Stimulated activated CD8-positive, alpha-beta memory T cell treated with anti-CD3 and anti-CD28 coated beads, Interleukin-2, amount 100 ng/mL, for 1 hour (primary cell): ENCODE data around the gene SNUPN.

Experiments used
- DNase-seq, 2 donors: peaks; one replicate each; pipeline ENCODE4 v3.0.0-alpha.2; 2020; ENCODE audit warnings: low read depth in 2 of 2

The SNUPN gene

DNA sequence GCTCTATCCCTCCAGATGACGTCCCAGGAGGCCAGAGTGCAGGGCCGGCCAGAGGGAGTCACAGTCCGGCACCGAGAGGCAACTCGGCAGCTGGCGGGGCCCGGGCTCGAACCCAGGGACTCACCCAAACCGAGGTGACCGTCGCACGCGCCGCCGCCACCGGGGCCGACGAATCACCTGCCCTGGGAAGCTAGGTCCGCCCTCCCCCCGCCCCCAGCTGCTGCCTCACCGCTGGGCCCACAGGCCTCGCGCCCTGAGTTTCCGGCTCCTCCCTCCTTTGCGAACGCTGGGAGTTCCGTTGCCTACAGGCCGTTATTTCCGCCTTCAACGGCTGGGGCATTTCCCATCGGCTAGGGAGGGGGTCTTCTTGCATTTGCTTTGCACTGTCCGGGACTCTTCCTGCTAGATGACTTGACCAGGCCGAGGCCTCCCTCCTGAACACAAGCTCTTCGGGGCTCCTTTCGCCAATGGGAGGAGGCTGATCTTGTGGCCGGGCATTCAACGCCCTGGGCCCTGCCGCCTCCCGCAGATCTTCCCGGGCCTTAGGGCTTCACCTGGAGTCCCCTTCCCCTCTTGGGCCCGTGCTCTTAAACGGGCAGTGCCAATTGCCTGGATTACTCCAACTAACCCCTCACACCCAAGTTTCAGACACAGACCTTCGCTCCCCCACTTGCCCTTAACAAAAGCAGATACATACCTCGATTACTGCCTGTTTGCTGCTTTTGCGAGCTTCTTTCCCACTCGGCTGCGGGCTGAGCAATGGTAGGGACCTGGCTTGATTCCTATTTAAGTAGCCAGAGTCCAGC is at the start of gene SNUPN:
TSS of gene SNUPN (minus strand) at position 184 of the 806 bp plus-strand sequence. CDS start 4,674 bp downstream, outside the sequence.
- DNase-seq, result peak; percentile 81 to 87

DNA sequence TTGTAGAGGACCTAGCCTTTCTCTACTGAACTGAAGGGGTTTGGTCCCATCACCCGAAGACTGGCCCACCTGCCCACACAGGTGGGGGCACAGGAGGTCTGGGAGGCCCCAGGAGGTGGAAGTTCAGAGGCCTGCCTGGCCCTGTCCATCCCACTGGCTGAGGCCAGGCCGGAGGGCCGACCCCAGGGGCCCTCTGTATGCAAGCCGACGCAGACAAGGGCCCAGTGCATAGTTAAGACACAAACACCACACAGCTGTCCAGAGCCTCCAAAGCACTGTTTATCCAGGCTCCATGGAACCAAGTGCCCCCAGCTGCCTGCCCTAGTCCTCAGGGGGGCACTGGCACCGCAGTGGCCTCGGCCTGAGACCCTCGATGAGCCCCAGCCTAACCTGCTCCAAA is 48.8 kb upstream of the SNUPN start:
- no peak for DNase-seq

DNA sequence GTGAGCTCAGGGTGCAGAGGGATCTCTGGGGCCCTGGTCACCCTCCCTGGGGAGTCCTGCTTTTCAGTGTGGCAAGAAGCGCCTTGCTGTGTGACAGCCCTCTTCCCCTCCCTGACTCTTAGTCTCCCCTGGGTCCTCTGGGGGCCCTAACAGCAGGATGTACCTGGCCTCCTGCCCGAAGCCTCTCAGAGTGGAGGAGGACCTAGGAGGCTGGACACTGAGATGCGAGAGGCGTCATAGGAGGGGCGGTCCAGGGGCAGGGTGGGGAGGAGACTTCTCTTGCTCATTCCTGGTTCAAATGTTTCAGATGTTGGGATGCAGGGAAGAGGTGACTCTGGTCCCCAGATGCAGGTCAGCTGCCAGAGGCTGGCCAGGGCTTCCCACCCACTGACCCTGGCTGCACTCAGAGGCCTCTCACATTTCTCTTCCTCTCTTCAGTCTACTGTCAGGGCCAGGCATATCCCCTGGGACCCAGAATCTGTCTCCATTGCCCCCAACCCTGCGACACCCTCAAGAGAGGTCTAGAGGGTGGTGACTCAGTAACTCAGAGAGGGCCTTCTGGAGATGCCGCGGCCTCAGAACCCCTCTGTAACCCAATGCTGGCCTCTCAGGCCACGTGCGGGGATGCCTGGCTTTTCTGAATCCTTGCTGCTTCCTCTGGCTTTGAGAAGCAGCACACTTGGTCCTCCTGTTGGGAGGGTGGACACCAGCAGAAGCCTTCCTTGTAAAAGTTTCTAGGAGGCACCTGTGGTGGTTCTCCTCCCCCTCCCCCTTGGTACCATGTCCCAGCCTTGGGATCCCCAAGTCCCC is 48.1 kb upstream of the SNUPN start:
- DNase-seq, result no peak

DNA sequence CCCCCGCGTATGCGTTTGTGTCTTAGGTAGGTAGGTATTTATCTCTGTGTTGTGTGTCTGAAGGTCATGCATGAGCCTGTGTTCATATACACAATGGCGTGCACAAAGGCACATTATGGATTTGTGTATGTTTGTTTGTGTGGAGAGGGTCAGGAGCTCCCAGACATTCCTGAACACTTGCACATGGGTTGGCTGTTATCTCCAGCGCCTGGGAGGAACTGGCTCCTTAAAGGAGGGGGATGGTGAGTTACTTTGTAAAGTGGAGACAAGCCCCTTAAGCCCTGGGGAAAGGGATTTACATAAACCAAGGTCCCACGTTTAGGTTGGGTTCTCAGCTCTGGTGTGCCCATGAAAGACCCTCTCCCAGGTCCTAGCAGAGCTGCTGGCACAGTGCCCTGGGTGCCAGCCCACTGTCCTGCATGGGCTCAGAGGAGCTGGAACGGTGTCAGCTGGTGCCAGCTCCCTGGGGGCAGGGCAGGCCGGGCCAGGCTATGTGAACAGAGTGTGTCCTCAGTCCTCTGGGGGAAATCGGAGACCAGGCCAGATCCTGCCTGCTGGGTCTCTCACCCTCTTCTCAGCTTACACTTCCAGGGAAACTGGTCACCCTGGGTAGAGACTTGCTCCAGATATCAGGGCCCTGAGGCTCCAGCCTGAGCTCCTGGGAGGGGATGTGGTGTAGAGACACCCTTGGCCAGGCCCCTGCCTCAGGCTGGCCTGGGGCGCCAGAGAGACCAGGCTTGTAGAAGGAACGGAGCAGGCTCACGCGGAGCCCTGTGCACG is 47.3 kb upstream of the SNUPN start:
- no peak for DNase-seq

DNA sequence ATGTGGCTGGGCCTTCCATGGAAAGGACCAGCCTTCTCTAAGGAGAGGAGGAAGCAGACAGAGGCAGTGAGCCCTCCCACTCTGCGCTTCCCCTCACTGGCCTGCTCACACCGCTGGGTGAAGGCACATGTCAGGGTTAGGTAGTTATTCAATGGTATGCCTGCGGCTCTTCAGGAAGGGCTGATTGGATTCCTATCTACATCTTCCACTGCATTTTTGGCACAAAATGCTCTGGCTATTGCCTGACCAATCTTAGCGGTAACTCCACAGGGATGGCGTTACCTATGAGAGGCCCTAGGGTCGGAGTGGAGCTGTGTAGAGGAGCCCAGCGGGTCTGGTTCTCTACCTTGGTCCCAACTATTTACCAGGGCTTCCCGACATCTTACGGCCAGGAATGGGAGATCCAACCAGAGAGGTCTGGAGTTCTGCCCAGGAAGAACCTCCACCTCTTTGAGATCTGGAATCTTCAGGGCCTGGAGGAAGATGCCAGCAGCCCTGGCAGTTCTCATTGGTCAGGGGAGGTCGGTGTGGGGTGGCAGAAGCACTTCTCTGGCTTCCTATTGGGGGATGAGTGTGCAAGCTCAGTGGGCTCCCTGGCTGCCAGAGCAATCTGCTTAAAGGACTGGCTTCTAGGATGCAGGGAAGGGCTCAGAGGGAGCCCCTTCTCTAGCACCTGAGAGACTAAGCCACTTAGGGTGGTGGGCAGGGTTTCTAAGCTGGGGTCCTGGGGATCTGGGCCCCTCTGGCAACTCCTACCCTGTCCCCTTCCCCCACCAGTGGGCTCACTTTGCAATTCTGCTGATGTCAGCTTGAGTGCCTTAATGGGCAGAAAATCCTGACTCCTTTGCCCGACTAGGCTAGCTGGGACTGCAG is 46.4 kb upstream of the SNUPN start:
- DNase-seq, result no peak

DNA sequence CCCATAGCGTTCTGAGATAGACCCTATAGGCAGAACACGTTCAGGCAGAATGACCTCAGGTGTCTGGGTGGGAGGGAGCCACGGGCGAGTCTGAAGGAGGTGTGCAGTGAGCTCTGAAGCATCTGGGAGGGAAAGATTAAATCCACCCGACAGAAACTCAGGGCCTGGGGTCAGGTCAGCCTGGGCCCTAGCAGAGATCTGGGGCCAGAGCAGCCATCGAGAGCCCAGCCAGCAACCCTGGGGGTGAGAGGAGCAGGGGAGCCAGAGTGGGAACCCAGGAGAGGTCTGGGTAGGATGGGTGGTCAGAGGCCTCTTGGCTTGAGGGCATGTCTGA is 44.3 kb upstream of the SNUPN start:
- DNase-seq, result no peak

DNA sequence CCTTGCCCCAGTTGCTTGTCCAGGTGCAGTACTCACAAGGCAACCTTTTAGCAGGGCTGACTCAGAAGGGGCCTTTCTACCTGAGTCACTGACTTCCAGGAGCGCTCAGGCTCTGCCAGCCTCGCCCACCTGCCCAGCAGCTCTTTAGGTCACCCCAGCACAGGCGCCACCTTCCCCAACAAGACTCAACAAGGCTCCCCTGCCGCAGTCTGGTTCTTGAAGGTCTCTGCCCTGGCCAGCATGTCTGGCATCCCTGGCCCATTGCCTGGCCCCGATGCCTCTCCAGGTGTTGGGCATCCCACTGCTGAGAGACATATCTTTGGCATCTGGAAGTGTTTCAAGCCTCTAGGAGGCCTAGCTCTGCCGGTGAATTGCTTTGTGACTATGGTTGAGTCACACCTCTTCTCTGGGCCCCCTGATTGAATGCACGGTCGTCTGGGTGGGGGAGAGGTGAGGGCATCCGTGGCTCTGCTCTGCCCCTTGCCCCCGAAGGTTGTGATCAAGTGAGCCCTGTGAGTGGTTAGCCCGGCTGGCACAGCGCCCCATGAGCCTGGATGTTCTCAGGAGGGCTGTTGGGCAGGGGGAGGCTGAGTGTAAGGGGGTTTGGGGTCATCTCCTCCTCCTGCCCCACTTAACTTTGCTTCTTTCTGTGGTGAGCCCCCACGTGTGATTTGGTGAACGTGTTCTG is 43.8 kb upstream of the SNUPN start:
- no peak for DNase-seq

DNA sequence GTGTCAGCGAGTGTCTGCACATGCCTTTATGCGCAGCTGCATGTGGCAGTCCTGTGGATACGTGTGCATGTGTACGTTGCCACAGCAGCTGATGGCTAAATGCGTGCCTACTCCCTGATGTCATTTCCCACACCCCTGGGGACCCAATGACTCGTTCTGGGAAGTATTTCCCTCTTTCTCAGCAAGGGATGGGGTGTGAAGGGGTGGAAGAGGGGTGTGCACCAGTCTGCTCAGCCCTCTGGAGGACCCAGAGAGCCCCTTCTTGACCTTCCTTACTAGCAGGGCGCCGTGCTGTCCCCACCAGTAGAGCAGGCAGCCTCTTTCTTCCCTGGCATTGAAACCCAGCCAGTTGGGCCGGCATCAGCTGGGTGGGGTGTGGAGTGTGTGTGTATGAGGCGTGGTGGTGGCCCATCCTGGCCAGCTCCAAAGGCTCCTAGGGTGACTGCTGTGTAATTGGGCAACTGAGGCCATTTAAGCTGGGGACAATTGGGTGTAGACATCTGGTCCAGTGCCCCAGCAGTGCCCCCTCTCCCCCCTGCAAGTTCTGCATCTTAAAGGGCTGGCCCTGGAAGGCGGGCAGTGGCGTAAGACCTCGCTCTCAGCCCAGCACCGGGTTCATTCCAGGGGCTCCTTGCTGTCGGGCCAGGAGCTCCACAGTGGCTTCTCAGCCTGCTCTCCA is 41.4 kb upstream of the SNUPN start:
- DNase-seq, result no peak

DNA sequence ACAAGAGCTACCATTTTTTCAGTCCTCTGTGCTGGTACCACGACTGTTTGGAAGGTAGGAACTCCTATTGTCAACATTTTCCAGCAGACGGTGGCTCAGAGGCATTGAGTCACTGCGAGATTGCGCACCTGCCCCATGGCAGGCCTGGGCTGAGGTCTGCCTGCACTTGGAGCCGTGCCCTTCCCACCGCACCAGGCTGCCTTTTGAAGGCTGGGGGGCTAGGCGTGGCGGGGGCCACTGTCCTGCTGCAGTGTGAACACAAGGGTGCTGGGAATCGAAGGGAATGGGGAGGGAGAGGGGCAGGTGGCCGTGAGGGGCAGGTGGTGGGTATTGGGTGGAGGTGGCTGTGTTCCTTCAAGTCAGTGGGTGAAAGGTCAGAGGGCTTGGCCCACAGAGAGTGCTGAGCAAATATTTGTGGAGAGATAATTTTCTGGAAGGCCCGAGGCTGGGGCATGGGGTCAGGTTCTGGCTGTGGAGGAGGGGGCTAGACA is 38.5 kb upstream of the SNUPN start:
- DNase-seq, result no peak

DNA sequence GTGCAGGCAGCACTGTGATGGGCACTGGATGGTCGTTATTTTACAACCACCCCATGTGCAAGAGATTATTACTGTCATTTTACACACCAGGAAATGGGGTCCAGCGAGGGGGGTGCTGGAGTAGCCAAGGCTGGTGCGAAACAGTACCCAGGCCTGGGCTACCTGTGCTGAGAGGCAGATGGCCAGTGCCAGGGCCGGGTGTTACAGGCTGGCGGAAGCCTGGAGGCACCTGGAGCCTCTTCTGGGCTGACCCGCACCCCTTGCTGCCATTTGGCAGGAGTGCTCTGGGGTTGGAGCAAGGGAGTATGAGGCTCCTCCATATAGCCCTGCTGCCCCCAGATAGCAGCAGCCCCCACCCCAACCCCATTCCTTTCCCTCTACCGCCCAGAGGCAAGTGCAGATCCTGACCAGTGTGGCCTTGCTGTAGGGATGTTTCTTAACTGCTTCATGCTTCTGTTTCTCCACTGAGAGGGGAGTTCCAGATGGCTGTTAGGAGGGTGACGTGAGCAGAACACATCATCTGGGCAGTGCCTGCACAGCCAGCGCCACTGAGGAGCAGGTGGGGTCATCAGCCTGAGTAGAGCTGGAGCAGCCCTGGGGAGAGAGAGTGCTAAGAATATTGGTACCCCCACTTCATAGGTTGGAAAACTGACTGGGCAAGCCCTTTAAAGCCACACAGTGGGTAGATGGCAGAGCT is 37.4 kb upstream of the SNUPN start:
- no peak for DNase-seq

DNA sequence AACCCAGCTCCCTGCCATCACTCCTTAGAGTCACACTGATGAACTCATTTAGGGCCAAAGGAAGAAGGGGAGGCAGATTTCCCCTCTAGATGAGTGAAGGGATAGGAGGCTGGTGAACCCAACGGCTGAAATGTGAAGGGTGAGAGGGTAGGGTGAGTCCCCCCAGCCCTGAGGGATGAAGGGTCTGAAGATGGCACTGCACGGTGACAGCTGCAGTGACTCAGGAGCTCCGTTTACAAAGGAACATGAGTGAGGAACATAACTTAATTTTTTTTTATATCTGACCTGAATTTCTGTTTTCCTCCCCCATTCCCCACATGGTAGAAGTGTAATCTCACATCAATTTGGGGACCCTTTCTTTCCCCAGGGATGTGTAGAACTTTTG is 36.2 kb upstream of the SNUPN start:
- no peak for DNase-seq

DNA sequence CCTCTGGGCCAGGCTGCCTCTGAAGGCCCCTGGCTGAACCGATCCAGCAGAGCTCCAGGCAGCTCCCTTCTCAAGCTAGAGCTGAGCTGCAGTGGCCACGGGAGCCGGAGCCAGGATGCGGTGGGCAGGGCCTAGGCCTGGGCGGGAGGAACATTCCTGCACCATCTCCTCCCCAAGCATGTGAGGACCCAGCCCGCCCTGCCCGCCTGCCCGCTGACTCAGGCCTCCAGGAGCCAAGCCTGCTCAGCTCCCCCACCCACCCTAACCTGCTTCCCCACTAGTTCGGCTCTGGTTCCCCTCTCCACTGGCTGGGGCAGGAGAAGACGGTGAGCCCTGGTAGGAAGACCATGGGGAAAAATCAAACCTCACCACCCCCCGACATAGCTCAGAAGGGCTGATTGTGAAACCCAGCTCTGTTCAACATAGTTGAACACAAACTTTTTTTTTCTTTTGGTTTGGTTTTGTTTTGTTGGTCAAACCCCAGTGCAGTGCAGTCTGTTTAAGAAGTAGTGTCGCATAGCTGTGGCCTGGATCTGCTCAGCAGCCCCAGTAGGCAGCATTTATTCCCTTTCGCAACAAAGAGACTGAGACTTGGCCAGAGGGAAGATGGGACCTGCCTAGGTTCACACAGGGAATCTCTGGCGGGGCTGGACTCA is 35.7 kb upstream of the SNUPN start:
- no peak for DNase-seq

DNA sequence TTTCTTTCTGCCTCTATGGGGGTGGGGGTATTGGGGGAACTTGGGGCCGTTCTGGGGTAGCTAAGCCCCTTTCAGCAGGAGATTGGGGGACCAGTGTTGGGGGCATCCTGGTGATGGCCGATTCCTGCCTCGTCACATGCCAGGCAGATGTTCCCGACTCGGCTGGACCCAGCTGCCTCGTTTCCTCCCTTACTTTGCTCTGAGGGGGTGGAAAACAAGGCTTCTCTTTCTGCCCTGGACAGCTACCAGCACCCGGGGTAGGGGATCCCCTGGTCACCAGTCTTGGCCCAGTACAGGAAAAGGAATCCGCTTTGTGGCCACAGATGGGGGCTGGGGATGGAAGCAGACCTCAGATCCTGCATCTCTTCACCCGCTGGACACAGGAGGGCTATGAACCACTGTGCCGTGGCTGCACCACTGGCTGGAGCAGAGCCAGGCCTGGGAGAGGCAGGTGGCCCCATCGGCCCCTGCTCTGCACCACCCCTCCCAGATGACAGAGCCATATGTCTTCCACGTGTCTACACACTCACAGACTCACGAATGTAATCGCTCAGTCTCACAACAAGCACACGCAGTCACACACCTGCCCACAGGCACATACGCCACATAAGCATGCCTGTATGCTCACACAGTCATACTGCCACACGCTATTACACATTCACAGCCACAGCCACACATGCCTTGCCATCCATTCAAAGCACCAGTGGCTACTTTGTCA is 34.6 kb upstream of the SNUPN start:
- DNase-seq, result no peak

DNA sequence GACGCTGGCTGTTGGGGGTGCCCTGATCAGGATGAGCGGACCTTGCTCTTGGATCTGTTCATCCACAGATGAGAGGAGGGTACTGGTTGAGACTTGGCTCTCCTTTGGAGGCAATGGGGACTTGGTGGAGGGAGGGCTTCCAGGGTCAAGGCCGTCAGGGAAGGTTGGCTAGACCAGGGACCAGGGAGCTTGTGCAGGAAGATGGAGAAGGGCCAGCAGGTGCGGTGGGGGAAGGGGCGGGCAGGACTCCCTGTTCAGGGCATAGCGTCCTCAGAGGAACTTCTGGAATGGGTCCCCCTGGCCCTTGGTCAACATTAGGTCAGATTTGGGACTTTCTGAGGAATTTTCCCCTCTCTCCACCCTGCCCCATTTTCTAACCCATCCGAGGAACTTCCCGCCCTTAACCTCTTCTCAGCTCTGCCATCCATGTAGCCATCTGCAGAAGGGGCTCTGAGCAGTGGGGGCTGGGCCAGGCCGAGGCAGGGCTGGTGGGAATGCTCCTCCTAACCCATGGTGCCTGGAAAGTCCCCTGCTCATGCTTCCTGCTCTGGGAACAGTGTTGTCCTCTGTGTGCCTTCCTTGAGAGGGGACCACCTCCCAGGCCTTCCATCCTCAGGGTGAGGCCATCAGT is 33.7 kb upstream of the SNUPN start:
- no peak for DNase-seq

DNA sequence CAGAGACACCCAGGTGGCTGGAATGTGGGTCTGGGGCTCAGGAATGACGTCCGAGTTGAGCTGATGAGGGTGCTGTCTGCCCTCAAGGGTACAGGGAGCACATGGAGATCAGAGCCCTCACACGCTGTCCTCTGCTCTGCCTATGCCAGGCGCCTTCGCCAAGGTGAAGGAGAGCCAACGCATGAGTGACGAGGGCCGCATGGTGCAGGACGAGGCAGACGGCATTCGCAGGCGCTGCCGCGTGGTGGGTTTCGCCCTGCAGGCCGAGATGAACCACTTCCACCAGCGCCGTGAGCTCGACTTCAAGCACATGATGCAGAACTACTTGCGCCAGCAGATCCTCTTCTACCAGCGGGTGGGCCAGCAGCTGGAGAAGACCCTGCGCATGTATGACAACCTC is 31.3 kb upstream of the SNUPN start:
- DNase-seq, result no peak

DNA sequence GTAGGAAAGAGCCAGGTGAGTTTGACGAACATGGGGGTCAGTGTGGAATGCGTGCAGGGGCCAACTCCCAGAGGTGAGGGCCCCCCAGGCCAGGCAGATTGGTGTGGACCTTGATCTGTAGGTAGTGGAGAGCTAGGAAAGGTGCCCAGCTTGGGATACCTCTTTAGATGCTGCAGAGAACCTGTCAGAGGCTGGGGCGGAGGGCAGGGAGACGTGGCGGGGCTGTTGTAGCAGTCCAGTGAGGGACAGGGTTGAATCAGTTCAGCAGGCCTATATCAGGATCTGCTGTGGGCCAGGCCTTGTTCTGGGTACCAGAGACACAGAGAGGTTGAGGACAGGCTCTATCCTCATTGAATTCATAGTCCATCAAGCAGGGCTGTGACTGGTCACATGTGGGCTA is 30.8 kb upstream of the SNUPN start:
- DNase-seq, result no peak

DNA sequence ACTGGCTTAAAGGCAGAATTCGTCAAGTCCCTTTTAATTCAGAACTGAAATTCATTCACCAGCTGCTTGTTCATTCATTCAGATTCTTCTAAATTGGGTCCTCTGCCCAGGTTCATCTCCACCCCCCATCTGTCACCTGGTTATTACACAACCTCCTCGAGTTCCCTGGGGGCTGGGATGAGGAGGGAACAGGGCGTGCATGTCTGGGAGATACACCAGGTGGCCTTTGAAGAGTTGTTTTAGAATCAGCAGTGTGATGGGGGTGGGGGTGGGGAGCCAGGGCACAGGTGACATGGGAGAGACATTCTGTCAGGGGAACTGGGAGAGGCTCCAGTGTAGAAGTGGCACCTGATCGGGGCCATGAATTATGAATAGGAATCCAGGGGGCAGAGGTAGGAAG is 30.4 kb upstream of the SNUPN start:
- no peak for DNase-seq
